SH-SY5Y (cell line): ENCODE data around the gene EPB41.

Source experiments
- GATA2 ChIP-seq: IDR thresholded peaks from 2 replicates; pipeline ENCODE4 v1.6.1; 2011; ENCODE audit warnings: mild to moderate bottlenecking, low read depth, low read length
- GATA3 ChIP-seq: IDR thresholded peaks from 2 replicates; pipeline ENCODE4 v1.6.1; 2011; ENCODE audit warnings: low read depth, mild to moderate bottlenecking, low read length, moderate library complexity

GRCh38 chr1:29096231-29096886, 182.0 kb downstream of the EPB41 start:
- TF ChIP-seq GATA3 (no peak), GATA2 (no peak)
